SK-N-MC (cell line): ENCODE data around the gene ITIH3.

Experiments used
- EZH2 ChIP-seq: fragments of 200-600 bp; sonication (generic); IDR thresholded peaks from one replicate; pipeline ENCODE4 v1.6.1; 2017; ENCODE audit warnings: antibody characterized with exemption
- POLR2AphosphoS5 ChIP-seq: IDR thresholded peaks from 2 replicates; pipeline ENCODE4 v1.6.1; 2012; ENCODE audit warnings: mild to moderate bottlenecking, low read depth, low read length, borderline replicate concordance

- TF ChIP-seq POLR2AphosphoS5 (no peak), EZH2 (no peak)
Measured at GRCh38 chr3:52839268-52839575, 44.6 kb downstream of the ITIH3 start.
